Vagina (tissue), 2 donors: ENCODE results near the gene SMARCE1. TPM values are rescaled to one million over a fixed set of nuclear protein-coding genes. Genes with fewer than 3 reads are reported as not detected.

Experiments
- DNase-seq, 2 donors: peaks; one replicate each; pipeline ENCODE4 v3.0.0-alpha.2; 2017; ENCODE audit errors: extremely low spot score in 2 of 2
- H3K27ac ChIP-seq: fragments of 200-600 bp; sonication (generic); one replicate; pipeline ENCODE4 v1.5.1; 2019
- H3K27me3 ChIP-seq: fragments of 200-600 bp; sonication (generic); one replicate; pipeline ENCODE4 v1.5.1; 2019
- H3K36me3 ChIP-seq, 2 donors: fragments of 200-600 bp; sonication (generic); one replicate each; pipeline ENCODE4 v1.5.1; 2017 to 2019
- H3K4me1 ChIP-seq: fragments of 200-600 bp; sonication (generic); one replicate; pipeline ENCODE4 v1.5.1; 2019
- H3K4me3 ChIP-seq, 2 donors: fragments of 200-600 bp; sonication (generic); 1 replicate in 1 of 2; 2 replicates in 1 of 2; pipeline ENCODE4 v1.5.1; 2016 to 2019
- H3K9me3 ChIP-seq: fragments of 200-600 bp; sonication (generic); one replicate; pipeline ENCODE4 v1.5.1; 2019
- CTCF ChIP-seq, 3 experiments: fragments of 450-650 bp in 2 of 3; fragments of 200-600 bp in 1 of 3; sonication (generic) in 1 of 3; IDR thresholded peaks; one replicate each; pipeline ENCODE4 v1.5.1; 2017 to 2019; ENCODE audit warnings: antibody characterized with exemption in 3 of 3, mild to moderate bottlenecking in 2 of 3, moderate library complexity in 2 of 3
- POLR2A ChIP-seq, 2 donors: fragments of 450-650 bp; IDR thresholded peaks; one replicate each; pipeline ENCODE4 v1.6.1; 2017; ENCODE audit warnings: antibody characterized with exemption in 2 of 2, mild to moderate bottlenecking in 2 of 2, moderate library complexity in 2 of 2
- POLR2AphosphoS5 ChIP-seq, 2 donors: sonication (generic); formaldehyde crosslinking; IDR thresholded peaks; one replicate each; pipeline ENCODE4 v1.9.0; 2017; ENCODE audit warnings: antibody characterized with exemption in 2 of 2, mild to moderate bottlenecking in 2 of 2, low read depth in 1 of 2; ENCODE audit not compliant: insufficient read depth in 1 of 2
- intact Hi-C: fragments of 100-400 bp; cut with DNase I; formaldehyde crosslinking; loops from one replicate; pipeline ENCODE4 v1.15.1; 2023
- total RNA-seq: library from RNA; depleted of rRNA; stranded (reverse); fragments of >200 nt; gene quantifications from one replicate; pipeline ENCODE4 v1.2.3, GENCODE V29; 2016

The SMARCE1 gene
- total RNA-seq, 1 donor from 2014 or later = 96.3 TPM

GRCh38 chr17:40663252-40663651 is 15.6 kb upstream of the SMARCE1 start:
- no peaks in the 10 kb centered on the region for H3K27me3 ChIP-seq
- no peaks in the 10 kb centered on the region for H3K4me1 ChIP-seq
- no peaks in the 10 kb centered on the region for H3K36me3 ChIP-seq
- TF ChIP-seq POLR2AphosphoS5 (IDR thresholded peaks at IDR 0.05; ENCODE audit: insufficient read depth in 1 of 2, low read depth in 1 of 2) = no peak
- no peak for TF ChIP-seq CTCF (IDR thresholded peaks at IDR 0.05)
- TF ChIP-seq POLR2A (IDR thresholded peaks at IDR 0.05) = no peak
- H3K4me3 ChIP-seq = no peak overlapping the region
- no peaks in the 10 kb centered on the region for H3K9me3 ChIP-seq
- intact Hi-C loops = no loop called here
- no peak for DNase-seq
- H3K27ac ChIP-seq = no peak overlapping the region

- Histone ChIP-seq H3K4me1 (no peaks in the 10 kb centered on the region), H3K4me3 (no peak overlapping the region), H3K9me3 (no peaks in the 10 kb centered on the region), H3K27me3 (no peaks in the 10 kb centered on the region), H3K36me3 (no peaks in the 10 kb centered on the region), H3K27ac (no peak overlapping the region)
- no peak for DNase-seq
- intact Hi-C loops = no loop called here
- TF ChIP-seq CTCF (IDR thresholded peaks at IDR 0.05) = no peak
- TF ChIP-seq POLR2AphosphoS5 (IDR thresholded peaks at IDR 0.05; ENCODE audit: insufficient read depth in 1 of 2, low read depth in 1 of 2) = no peak
Observed at GRCh38 chr17:40659911-40660310, 12.3 kb upstream of the SMARCE1 start.

- no peaks in the 10 kb centered on the region for H3K36me3 ChIP-seq
- intact Hi-C loops = no loop called here
- no peaks in the 10 kb centered on the region for H3K27me3 ChIP-seq
- no peaks in the 10 kb centered on the region for H3K9me3 ChIP-seq
- no peaks in the 10 kb centered on the region for H3K4me1 ChIP-seq
- H3K4me3 ChIP-seq = no peak overlapping the region
- TF ChIP-seq CTCF (IDR thresholded peaks at IDR 0.05) (no peak), POLR2A (IDR thresholded peaks at IDR 0.05) (no peak), POLR2AphosphoS5 (IDR thresholded peaks at IDR 0.05; ENCODE audit: insufficient read depth in 1 of 2, low read depth in 1 of 2) (no peak)
- H3K27ac ChIP-seq = no peak overlapping the region
- DNase-seq = no peak
Observed at GRCh38 chr17:40658396-40658795, 10.8 kb upstream of the SMARCE1 start.

DNA sequence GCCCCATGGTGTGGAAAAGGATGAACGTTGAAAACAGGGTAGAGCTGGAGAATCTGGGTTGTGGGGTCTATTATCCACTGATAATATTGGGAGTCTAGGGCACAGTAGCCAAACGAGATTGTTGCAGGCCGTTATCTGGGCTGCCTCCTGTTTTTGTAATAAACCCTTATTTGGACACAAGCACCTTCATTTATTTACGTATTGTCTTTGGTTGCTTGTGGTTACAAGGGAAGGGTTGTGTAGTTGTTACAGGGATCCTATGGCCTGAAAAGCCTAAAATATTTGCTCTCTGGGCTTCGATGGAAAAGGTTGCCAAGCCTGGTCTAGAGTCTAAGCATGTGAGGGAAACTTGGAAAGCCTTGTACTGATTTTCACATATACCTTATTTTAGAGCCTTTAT is 4.3 kb upstream of the SMARCE1 start:
- no peaks in the 10 kb centered on the region for H3K9me3 ChIP-seq
- intact Hi-C loops = no loop called here
- no peak overlapping the region for H3K27ac ChIP-seq
- H3K36me3 ChIP-seq = no peaks in the 10 kb centered on the region
- H3K27me3 ChIP-seq = no peaks in the 10 kb centered on the region
- TF ChIP-seq POLR2AphosphoS5 (IDR thresholded peaks at IDR 0.05; ENCODE audit: insufficient read depth in 1 of 2, low read depth in 1 of 2) (no peak), POLR2A (IDR thresholded peaks at IDR 0.05) (no peak), CTCF (IDR thresholded peaks at IDR 0.05) (no peak)
- H3K4me1 ChIP-seq = peaks cover 15% of the 10 kb centered on the region
- H3K4me3 ChIP-seq = no peak overlapping the region
- DNase-seq = no peak

DNA sequence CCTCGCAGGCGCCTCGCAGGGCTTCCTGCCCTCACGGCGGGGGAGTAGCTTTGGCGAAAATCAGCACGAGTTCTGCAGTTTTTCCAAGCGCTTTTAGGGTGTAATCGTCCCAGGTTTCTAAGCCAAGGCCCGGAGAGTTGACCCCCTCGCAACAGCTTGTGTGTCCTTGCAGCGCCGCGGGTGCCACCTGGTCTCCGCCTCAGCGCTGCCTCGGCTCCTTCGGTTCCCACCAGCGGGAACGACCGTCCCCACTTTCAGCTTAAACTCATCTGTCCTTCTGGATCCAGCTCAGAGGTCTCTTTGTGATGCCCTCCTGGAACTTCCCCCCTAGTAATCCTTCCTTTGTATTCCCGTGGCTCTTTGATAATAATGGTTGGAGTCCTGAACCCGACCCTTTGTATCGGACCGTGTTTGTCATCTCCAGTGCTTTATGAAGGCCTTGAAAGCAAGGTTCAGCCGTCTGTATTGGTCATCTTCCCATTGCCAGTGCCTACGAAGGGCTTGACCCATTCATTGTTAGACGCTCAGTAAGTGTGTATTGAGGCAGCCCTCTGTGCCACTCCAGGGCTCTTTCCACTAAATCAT is 858 bp upstream of the SMARCE1 start:
- H3K27me3 ChIP-seq = no peaks in the 10 kb centered on the region
- no peak for TF ChIP-seq CTCF (IDR thresholded peaks at IDR 0.05)
- TF ChIP-seq POLR2A (IDR thresholded peaks at IDR 0.05) = no peak
- no peak for TF ChIP-seq POLR2AphosphoS5 (IDR thresholded peaks at IDR 0.05; ENCODE audit: insufficient read depth in 1 of 2, low read depth in 1 of 2)
- no peak for DNase-seq
- no peaks in the 10 kb centered on the region for H3K9me3 ChIP-seq
- peak overlapping the region; percentile 96 for H3K27ac ChIP-seq
- peaks cover 50% of the 10 kb centered on the region for H3K4me1 ChIP-seq
- intact Hi-C loops = no loop called here
- H3K36me3 ChIP-seq = peaks cover 0 to 7% of the 10 kb centered on the region in 2 donors
- H3K4me3 ChIP-seq = peak overlapping the region; percentile 57 to 64
